HG03025 (cell line): ENCODE results near the gene PSMD8.

ENCODE experiments used
- ATAC-seq: cut with Tn5 transposase; IDR thresholded peaks from one replicate; pipeline ENCODE4 v1.9.1; 2021; ENCODE audit warnings: mild to moderate bottlenecking, moderate library complexity; ENCODE audit not compliant: unreplicated experiment, low FRiP score

PSMD8 gene

GRCh38 chr19:38386300-38386970, 12.1 kb downstream of the PSMD8 start:
- ATAC-seq = no peak

GRCh38 chr19:38386971-38387549, 12.7 kb downstream of the PSMD8 start:
- no peak for ATAC-seq

- no peak for ATAC-seq
These were observed 13.4 kb downstream of the PSMD8 start, which contains the start of gene GGN for GRCh38 chr19:38387550-38388348. TSS of gene GGN (minus strand) at chr19:38388034. CDS start at chr19:38387261, 773 bp downstream.

- ATAC-seq = no peak
These were observed 14.2 kb downstream of the PSMD8 start, which contains the start of gene SPRED3 for GRCh38 chr19:38388349-38389100. TSS of gene SPRED3 (plus strand) at chr19:38388697. CDS start at chr19:38390303, 1,606 bp downstream.

GRCh38 chr19:38389101-38389925, 14.9 kb downstream of the PSMD8 start:
- no peak for ATAC-seq

- ATAC-seq = no peak
These were observed 15.9 kb downstream of the PSMD8 start for GRCh38 chr19:38389957-38390924.

GRCh38 chr19:38391911-38392464, 17.6 kb downstream of the PSMD8 start:
- ATAC-seq = no peak

GRCh38 chr19:38392707-38393308, 18.4 kb downstream of the PSMD8 start:
- no peak for ATAC-seq

GRCh38 chr19:38394488-38394887, 20.1 kb downstream of the PSMD8 start:
- no peak for ATAC-seq

- ATAC-seq = no peak
These were observed 21.2 kb downstream of the PSMD8 start for GRCh38 chr19:38395381-38396114.

GRCh38 chr19:38399081-38399480, 24.7 kb downstream of the PSMD8 start:
- ATAC-seq = no peak

GRCh38 chr19:38399537-38399936, 25.2 kb downstream of the PSMD8 start:
- no peak for ATAC-seq

- no peak for ATAC-seq
These were observed 26.0 kb downstream of the PSMD8 start for GRCh38 chr19:38400361-38400760.

GRCh38 chr19:38401148-38401547, 26.8 kb downstream of the PSMD8 start:
- ATAC-seq = no peak

- no peak for ATAC-seq
These were observed 28.2 kb downstream of the PSMD8 start for GRCh38 chr19:38402623-38402966.

- ATAC-seq = peak; percentile 76
These were observed 28.8 kb downstream of the PSMD8 start, which contains the start of gene FAM98C for GRCh38 chr19:38402967-38403674. TSS of gene FAM98C (plus strand) at chr19:38403093. CDS start at chr19:38403154, 61 bp downstream.

- ATAC-seq = no peak
These were observed 30.5 kb downstream of the PSMD8 start for GRCh38 chr19:38404858-38405257.
